ENCODE results near the gene PSTPIP1.

Gene PSTPIP1

GRCh38 chr15:77039217-77039533 is 44.2 kb downstream of the PSTPIP1 start:
- Histone ChIP-seq H3K79me2 (ENCODE audit: insufficient read depth, low read length) (no peaks in the 10 kb centered on the region), H3K4me3 (ENCODE audit: low read length, poor library complexity, severe bottlenecking) (no peak overlapping the region), H3K9ac (ENCODE audit: low read depth, low read length, poor library complexity, severe bottlenecking) (no peak overlapping the region), H3K4me1 (ENCODE audit: insufficient read depth, low read length, poor library complexity, severe bottlenecking) (no peaks in the 10 kb centered on the region), H3K4me2 (ENCODE audit: low read depth, low read length, poor library complexity, severe bottlenecking) (no peak overlapping the region), H3K9me2 (replicated peaks; ENCODE audit: low read depth, low read length) (no peaks in the 10 kb centered on the region), H2AFZ (ENCODE audit: low read length) (no peak overlapping the region), H3F3A (ENCODE audit: low read depth) (peaks cover 8% of the 10 kb centered on the region), H3K36me3 (ENCODE audit: insufficient read depth, low read length) (peaks cover 25% of the 10 kb centered on the region; the same call in 1 of the 2 replicates), H3K9me3 (ENCODE audit: insufficient read depth, low read depth, low read length) (no peaks in the 10 kb centered on the region), H4K20me1 (ENCODE audit: insufficient read depth, low read length, poor library complexity, severe bottlenecking) (no peaks in the 10 kb centered on the region), H3K27me3 (ENCODE audit: insufficient read depth, low read length, poor library complexity, severe bottlenecking) (no peaks in the 10 kb centered on the region)
- TF ChIP-seq EZH2phosphoT487 (IDR thresholded peaks at IDR 0.05; ENCODE audit: borderline replicate concordance) (no peak), CTCF (conservative IDR thresholded peaks at IDR 0.05; ENCODE audit: low read length) (no peak)

- Histone ChIP-seq H3K9me3 (ENCODE audit: insufficient read depth, low read depth, low read length) (no peaks in the 10 kb centered on the region), H3K36me3 (ENCODE audit: insufficient read depth, low read length) (peaks cover 32% of the 10 kb centered on the region; the same call in 1 of the 2 replicates), H3K4me2 (ENCODE audit: low read depth, low read length, poor library complexity, severe bottlenecking) (no peak overlapping the region), H3K79me2 (ENCODE audit: insufficient read depth, low read length) (no peaks in the 10 kb centered on the region), H3K4me3 (ENCODE audit: low read length, poor library complexity, severe bottlenecking) (no peak overlapping the region), H4K20me1 (ENCODE audit: insufficient read depth, low read length, poor library complexity, severe bottlenecking) (no peaks in the 10 kb centered on the region), H3K9me2 (replicated peaks; ENCODE audit: low read depth, low read length) (no peaks in the 10 kb centered on the region), H3K27me3 (ENCODE audit: insufficient read depth, low read length, poor library complexity, severe bottlenecking) (no peaks in the 10 kb centered on the region), H2AFZ (ENCODE audit: low read length) (no peak overlapping the region), H3K4me1 (ENCODE audit: insufficient read depth, low read length, poor library complexity, severe bottlenecking) (no peaks in the 10 kb centered on the region), H3F3A (ENCODE audit: low read depth) (peaks cover 8% of the 10 kb centered on the region), H3K9ac (ENCODE audit: low read depth, low read length, poor library complexity, severe bottlenecking) (no peak overlapping the region)
- TF ChIP-seq CTCF (conservative IDR thresholded peaks at IDR 0.05; ENCODE audit: low read length) (no peak), EZH2phosphoT487 (IDR thresholded peaks at IDR 0.05; ENCODE audit: borderline replicate concordance) (no peak)
Measured at GRCh38 chr15:77039848-77040247, 44.9 kb downstream of the PSTPIP1 start.

GRCh38 chr15:77040673-77041072 is 45.7 kb downstream of the PSTPIP1 start:
- no peak overlapping the region for H3K9ac ChIP-seq (ENCODE audit: low read depth, low read length, poor library complexity, severe bottlenecking)
- no peak overlapping the region for H3K4me3 ChIP-seq (ENCODE audit: low read length, poor library complexity, severe bottlenecking)
- H3K9me3 ChIP-seq (ENCODE audit: insufficient read depth, low read depth, low read length): no peaks in the 10 kb centered on the region
- peaks cover 8% of the 10 kb centered on the region for H3F3A ChIP-seq (ENCODE audit: low read depth)
- peaks cover 40% of the 10 kb centered on the region; the same call in 1 of the 2 replicates for H3K36me3 ChIP-seq (ENCODE audit: insufficient read depth, low read length)
- H4K20me1 ChIP-seq (ENCODE audit: insufficient read depth, low read length, poor library complexity, severe bottlenecking): no peaks in the 10 kb centered on the region
- no peaks in the 10 kb centered on the region for H3K9me2 ChIP-seq (replicated peaks; ENCODE audit: low read depth, low read length)
- H2AFZ ChIP-seq (ENCODE audit: low read length): no peak overlapping the region
- H3K4me2 ChIP-seq (ENCODE audit: low read depth, low read length, poor library complexity, severe bottlenecking): no peak overlapping the region
- H3K27me3 ChIP-seq (ENCODE audit: insufficient read depth, low read length, poor library complexity, severe bottlenecking): no peaks in the 10 kb centered on the region
- H3K4me1 ChIP-seq (ENCODE audit: insufficient read depth, low read length, poor library complexity, severe bottlenecking): no peaks in the 10 kb centered on the region
- TF ChIP-seq EZH2phosphoT487 (IDR thresholded peaks at IDR 0.05; ENCODE audit: borderline replicate concordance) (no peak), CTCF (conservative IDR thresholded peaks at IDR 0.05; ENCODE audit: low read length) (no peak)
- no peaks in the 10 kb centered on the region for H3K79me2 ChIP-seq (ENCODE audit: insufficient read depth, low read length)
